Activated CD4-positive, alpha-beta T cell treated with anti-CD3 and anti-CD28 coated beads, Interleukin-10, Interleukin-2, amounts not matched to agents 100 ng/mL and 50 ng/mL, durations not matched to agents 16 hours and 8 hours (primary cell): Measurements from ENCODE around the gene PYCR2.

ENCODE experiments used
- DNase-seq: peaks from one replicate; pipeline ENCODE4 v3.0.0-alpha.2; 2020

PYCR2 gene

DNA sequence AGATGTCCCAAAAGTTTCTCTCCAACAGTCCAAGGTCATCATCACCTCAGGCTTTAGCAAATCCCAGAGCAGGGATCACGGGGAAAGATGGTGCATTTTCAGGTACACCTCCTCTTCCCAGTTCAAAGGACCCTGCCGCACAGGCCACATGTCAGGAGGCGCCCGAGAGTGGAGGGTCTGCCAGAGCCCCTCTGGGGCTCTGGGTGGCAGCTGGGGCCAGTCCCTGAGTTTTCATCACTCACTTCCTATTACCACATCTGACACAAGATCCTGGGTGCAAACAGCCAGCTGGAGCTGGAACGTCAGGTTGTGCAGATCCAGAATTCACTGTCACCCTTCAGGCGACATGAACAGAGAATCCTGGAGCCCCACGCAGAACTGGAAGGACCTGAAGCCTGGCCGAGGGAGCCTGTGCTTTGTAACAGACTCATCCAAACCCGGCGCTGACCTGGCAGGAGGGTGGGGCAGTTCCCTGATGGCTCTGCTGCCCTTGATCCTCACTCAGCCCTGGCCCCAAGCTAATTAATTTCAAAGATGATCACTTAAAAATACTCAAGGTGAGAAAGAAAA is 50.7 kb downstream of the PYCR2 start:
- no peak for DNase-seq

DNA sequence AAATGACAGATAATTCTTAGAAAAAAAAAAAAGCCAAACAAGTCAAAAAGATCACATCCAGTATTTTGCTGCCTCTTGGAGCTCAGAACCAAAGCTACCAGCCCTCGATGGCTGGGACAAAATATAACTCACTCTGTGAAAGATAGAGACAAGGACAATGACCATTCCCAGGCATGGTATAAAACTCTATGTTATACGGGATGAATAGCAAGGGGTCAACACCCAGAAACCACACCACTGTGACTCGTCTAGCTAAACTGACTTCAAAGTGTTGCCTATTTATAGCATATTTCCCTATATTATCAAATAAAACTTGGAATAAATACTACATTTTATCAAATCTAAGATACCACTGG is 52.0 kb downstream of the PYCR2 start:
- no peak for DNase-seq

GRCh38 chr1:225871359-225872074 is 52.5 kb downstream of the PYCR2 start:
- peak; percentile 33 for DNase-seq

DNA sequence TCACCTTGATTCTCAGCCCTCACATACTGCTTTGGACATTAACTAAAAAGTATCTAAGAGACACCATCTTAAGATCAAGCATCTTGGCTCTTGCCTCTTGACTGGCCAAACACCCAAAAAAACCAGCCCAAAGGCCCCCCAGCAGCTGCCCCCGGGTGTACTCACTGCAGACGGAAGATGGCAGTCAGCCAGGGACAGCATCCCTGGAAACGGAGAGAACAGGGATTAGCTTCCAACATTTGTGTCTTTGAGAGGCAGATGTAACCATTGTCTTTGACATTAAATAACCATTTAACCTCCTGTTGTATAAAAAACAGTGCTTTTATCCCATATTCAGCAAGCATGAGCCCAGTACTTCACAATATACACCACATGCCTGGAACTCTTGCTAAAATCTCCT is 53.1 kb downstream of the PYCR2 start:
- no peak for DNase-seq
